Endothelial cell of umbilical vein (primary cell): ENCODE measurements around the gene ITGB3.

Source experiments
- EZH2 ChIP-seq: IDR thresholded peaks from 2 replicates; pipeline ENCODE4 v1.6.1; 2012; ENCODE audit warnings: borderline replicate concordance, low read depth, mild to moderate bottlenecking, moderate library complexity, low read length, inconsistent platforms; ENCODE audit not compliant: severe bottlenecking
- POLR2A ChIP-seq: IDR thresholded peaks from 2 replicates; pipeline ENCODE4 v1.6.1; 2012; ENCODE audit warnings: low read depth, mild to moderate bottlenecking, control low read depth, low read length
- POLR2AphosphoS5 ChIP-seq: IDR thresholded peaks from 2 replicates; pipeline ENCODE4 v1.6.1; 2012; ENCODE audit warnings: low read depth, mild to moderate bottlenecking, control low read depth, low read length, moderate library complexity; ENCODE audit not compliant: insufficient read depth
- TF ChIP-seq, protein P1 (sequence below), 2 donors: IDR thresholded peaks; 1 replicate in 1 of 2; 2 replicates in 1 of 2; pipeline ENCODE4 v1.5.1; 2011; ENCODE audit warnings: low read length in 2 of 2, mild to moderate bottlenecking in 2 of 2, moderate library complexity in 2 of 2, control low read depth in 1 of 2, inconsistent platforms in 1 of 2, low read depth in 1 of 2; ENCODE audit not compliant: insufficient read depth in 1 of 2; ENCODE audit errors: extremely low read depth in 1 of 2
- TF ChIP-seq, protein P2 (sequence below): IDR thresholded peaks from 2 replicates; pipeline ENCODE4 v1.6.1; 2011; ENCODE audit not compliant: insufficient read depth, insufficient read length

DNA sequence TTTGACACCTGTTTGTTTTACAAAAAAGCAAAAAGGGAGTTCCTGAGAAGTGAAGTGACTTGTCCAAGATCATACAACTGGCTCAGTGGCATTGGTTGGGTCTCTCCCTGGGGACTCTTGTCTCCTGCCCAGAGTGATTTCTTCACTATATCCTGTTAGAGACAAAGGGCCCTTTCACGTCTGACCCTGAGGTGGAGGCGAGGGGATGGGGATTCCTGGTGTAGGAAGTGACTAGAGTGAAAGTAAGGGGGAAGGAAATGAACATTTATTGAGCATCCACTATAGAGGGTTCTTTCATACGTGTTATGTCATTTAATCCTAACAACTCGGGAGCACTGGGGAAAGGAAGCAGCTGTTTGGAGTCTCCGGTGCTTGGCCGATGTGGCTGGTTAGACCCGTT lies 9.0 kb downstream of the ITGB3 start:
- TF ChIP-seq, protein P1, sequence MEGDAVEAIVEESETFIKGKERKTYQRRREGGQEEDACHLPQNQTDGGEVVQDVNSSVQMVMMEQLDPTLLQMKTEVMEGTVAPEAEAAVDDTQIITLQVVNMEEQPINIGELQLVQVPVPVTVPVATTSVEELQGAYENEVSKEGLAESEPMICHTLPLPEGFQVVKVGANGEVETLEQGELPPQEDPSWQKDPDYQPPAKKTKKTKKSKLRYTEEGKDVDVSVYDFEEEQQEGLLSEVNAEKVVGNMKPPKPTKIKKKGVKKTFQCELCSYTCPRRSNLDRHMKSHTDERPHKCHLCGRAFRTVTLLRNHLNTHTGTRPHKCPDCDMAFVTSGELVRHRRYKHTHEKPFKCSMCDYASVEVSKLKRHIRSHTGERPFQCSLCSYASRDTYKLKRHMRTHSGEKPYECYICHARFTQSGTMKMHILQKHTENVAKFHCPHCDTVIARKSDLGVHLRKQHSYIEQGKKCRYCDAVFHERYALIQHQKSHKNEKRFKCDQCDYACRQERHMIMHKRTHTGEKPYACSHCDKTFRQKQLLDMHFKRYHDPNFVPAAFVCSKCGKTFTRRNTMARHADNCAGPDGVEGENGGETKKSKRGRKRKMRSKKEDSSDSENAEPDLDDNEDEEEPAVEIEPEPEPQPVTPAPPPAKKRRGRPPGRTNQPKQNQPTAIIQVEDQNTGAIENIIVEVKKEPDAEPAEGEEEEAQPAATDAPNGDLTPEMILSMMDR (IDR thresholded peaks at IDR 0.05; ENCODE audit: extremely low read depth in 1 of 2, insufficient read depth in 1 of 2, low read depth in 1 of 2, low read length in 2 of 2) = no peak
- peak; percentile 43 for TF ChIP-seq POLR2AphosphoS5
- TF ChIP-seq EZH2 = no peak
- TF ChIP-seq, protein P2, sequence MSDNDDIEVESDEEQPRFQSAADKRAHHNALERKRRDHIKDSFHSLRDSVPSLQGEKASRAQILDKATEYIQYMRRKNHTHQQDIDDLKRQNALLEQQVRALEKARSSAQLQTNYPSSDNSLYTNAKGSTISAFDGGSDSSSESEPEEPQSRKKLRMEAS = no peak
- no peak for TF ChIP-seq POLR2A
